Upper lobe of left lung (tissue), 6 donors: Measurements from ENCODE around the gene TMEM187. TPM values are rescaled to one million over a fixed set of nuclear protein-coding genes. Genes with fewer than 3 reads are reported as not detected.
"Not testable (repeated sequence)": the region's sequence is repeated elsewhere in the genome, so short reads cannot be mapped to it uniquely, and the experiment has no call there.

Experiments
- ATAC-seq, 2 donors: fragments of 200-7000 bp; cut with Tn5 transposase; one replicate each; pipeline ENCODE4 v1.9.1; 2022; ENCODE audit warnings: mild to moderate bottlenecking in 2 of 2, moderate library complexity in 2 of 2; ENCODE audit not compliant: low FRiP score in 2 of 2
- DNase-seq, 2 donors: peaks; one replicate each; pipeline ENCODE4 v3.0.0-alpha.2; 2019 to 2020
- H3K27ac ChIP-seq, 4 donors: fragments of 200-600 bp; sonication (generic); one replicate each; pipeline ENCODE4 v1.5.1; 2016 to 2019
- H3K27me3 ChIP-seq, 4 donors: fragments of 200-600 bp; sonication (generic); one replicate each; pipeline ENCODE4 v1.5.1; 2017 to 2019
- H3K36me3 ChIP-seq, 4 donors: fragments of 200-600 bp; sonication (generic); one replicate each; pipeline ENCODE4 v1.5.1; 2016 to 2019
- H3K4me1 ChIP-seq, 4 donors: fragments of 200-600 bp; sonication (generic); one replicate each; pipeline ENCODE4 v1.5.1; 2018 to 2019
- H3K4me3 ChIP-seq, 4 donors: fragments of 200-600 bp; sonication (generic); one replicate each; pipeline ENCODE4 v1.5.1; 2017 to 2019; ENCODE audit warnings: mild to moderate bottlenecking in 2 of 4, moderate library complexity in 1 of 4
- H3K9me3 ChIP-seq, 4 donors: fragments of 200-600 bp; sonication (generic); one replicate each; pipeline ENCODE4 v1.5.1; 2018 to 2019
- EP300 ChIP-seq, 4 donors: sonication (generic); formaldehyde crosslinking; IDR thresholded peaks; one replicate each; pipeline ENCODE4 v1.5.1; 2017; ENCODE audit warnings: antibody characterized with exemption in 4 of 4, control low read depth in 2 of 4
- POLR2A ChIP-seq, 4 donors: fragments of 450-650 bp; IDR thresholded peaks; one replicate each; pipeline ENCODE4 v1.5.1; 2016 to 2017; ENCODE audit warnings: antibody characterized with exemption in 4 of 4, mild to moderate bottlenecking in 2 of 4
- POLR2AphosphoS5 ChIP-seq, 2 donors: sonication (generic); formaldehyde crosslinking; IDR thresholded peaks; one replicate each; pipeline ENCODE4 v1.5.1; 2017; ENCODE audit warnings: antibody characterized with exemption in 2 of 2
- WGBS, 2 donors: methylation state at CpG; one replicate each; pipeline ENCODE4 v1.1.5; 2017 to 2018; 5-methylcytosine and 5-hydroxymethylcytosine counted together
- total RNA-seq, 6 donors: library from RNA; depleted of rRNA in 4 of 6; stranded (reverse); fragments of >200 nt in 4 of 6; gene quantifications; one replicate each; pipeline versions ENCODE4 v1.1.0 to v1.2.1, GENCODE V29; 2016 to 2021
- TF ChIP-seq, protein P1 (sequence below), 6 experiments: fragments of 450-650 bp in 4 of 6; fragments of 200-600 bp in 2 of 6; sonication (generic) in 2 of 6; IDR thresholded peaks; one replicate each; pipeline ENCODE4 v1.5.1; 2016 to 2019; ENCODE audit warnings: antibody characterized with exemption in 6 of 6
- donor health status: DM: no; HTN: no; CAD: no; lungs with moderate emphysema.
- donor health status: DM: no; HTN: yes; CAD: no; lungs with severe emphysema.

Gene TMEM187
- total RNA-seq, 6 donors from 2014 or later: 2.1 to 17.7 (median 5.0) TPM

DNA sequence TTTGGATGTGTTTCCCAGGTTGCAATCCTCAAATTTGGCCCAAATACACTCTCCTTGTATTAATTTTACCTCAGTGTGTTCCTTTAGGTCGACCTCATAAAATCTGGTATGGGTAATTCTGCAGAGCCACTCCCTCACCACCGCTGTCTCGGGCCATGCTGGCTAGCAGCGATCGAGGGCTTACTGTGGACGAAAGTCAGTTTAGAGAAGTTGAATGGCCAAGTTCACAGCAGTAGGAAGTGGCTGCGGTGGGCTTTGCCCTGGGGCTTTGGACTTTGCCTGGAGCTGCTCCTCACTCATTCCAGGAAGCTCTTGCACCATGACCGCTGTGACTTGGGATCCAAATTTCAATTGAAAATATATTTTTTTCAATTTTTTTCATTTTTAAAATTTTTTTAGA lies 19.6 kb downstream of the TMEM187 start:
- H3K36me3 ChIP-seq: no peaks in the 10 kb centered on the region
- DNase-seq (peak in 1 of 2 donors; percentile 28), ATAC-seq (no peak)
- no peaks in the 10 kb centered on the region for H3K27me3 ChIP-seq
- H3K4me3 ChIP-seq: no peak overlapping the region
- H3K9me3 ChIP-seq: peaks cover 0 to 5% (median 0%) of the 10 kb centered on the region in 4 donors
- H3K27ac ChIP-seq: no peak overlapping the region
- no peaks in the 10 kb centered on the region for H3K4me1 ChIP-seq
- 81 to 84% methylated on average over 8 of the region's 8 CpGs for WGBS, 2 donors
- TF ChIP-seq POLR2A (IDR thresholded peaks at IDR 0.05) (no peak), POLR2AphosphoS5 (IDR thresholded peaks at IDR 0.05) (no peak), EP300 (IDR thresholded peaks at IDR 0.05) (no peak)
- TF ChIP-seq, protein P1, sequence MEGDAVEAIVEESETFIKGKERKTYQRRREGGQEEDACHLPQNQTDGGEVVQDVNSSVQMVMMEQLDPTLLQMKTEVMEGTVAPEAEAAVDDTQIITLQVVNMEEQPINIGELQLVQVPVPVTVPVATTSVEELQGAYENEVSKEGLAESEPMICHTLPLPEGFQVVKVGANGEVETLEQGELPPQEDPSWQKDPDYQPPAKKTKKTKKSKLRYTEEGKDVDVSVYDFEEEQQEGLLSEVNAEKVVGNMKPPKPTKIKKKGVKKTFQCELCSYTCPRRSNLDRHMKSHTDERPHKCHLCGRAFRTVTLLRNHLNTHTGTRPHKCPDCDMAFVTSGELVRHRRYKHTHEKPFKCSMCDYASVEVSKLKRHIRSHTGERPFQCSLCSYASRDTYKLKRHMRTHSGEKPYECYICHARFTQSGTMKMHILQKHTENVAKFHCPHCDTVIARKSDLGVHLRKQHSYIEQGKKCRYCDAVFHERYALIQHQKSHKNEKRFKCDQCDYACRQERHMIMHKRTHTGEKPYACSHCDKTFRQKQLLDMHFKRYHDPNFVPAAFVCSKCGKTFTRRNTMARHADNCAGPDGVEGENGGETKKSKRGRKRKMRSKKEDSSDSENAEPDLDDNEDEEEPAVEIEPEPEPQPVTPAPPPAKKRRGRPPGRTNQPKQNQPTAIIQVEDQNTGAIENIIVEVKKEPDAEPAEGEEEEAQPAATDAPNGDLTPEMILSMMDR (IDR thresholded peaks at IDR 0.05): no peak

DNA sequence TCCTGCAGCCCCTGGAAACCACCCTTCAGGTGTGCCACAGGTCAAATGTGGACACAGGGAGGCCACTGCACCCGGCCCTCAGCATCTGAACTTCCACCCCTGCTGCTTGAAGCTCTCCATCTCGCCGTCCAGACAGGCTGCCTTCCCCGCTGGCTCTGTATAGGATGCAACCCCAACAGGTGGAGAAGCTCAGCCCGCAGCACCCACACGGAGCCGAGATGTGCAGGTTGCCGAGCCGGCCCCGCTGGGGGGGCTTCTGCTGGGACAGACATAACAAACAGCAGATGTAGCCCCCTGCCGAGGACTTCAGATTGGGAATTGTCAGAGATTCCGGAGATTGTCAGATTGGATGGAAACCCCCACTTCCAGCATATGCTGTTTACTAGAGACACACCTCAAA lies 20.5 kb downstream of the TMEM187 start:
- ATAC-seq (no peak), DNase-seq (no peak)
- Histone ChIP-seq H3K27me3 (no peaks in the 10 kb centered on the region), H3K4me1 (no peaks in the 10 kb centered on the region), H3K4me3 (no peak overlapping the region), H3K27ac (no peak overlapping the region), H3K9me3 (peaks cover 0 to 5% (median 0%) of the 10 kb centered on the region in 4 donors), H3K36me3 (no peaks in the 10 kb centered on the region)
- TF ChIP-seq, protein P1 (IDR thresholded peaks at IDR 0.05): no peak
- no peak for TF ChIP-seq EP300 (IDR thresholded peaks at IDR 0.05)
- no peak for TF ChIP-seq POLR2AphosphoS5 (IDR thresholded peaks at IDR 0.05)
- TF ChIP-seq POLR2A (IDR thresholded peaks at IDR 0.05): no peak
- 80 to 92% methylated on average over 1 to 10 of the region's 12 CpGs for WGBS, 2 donors

DNA sequence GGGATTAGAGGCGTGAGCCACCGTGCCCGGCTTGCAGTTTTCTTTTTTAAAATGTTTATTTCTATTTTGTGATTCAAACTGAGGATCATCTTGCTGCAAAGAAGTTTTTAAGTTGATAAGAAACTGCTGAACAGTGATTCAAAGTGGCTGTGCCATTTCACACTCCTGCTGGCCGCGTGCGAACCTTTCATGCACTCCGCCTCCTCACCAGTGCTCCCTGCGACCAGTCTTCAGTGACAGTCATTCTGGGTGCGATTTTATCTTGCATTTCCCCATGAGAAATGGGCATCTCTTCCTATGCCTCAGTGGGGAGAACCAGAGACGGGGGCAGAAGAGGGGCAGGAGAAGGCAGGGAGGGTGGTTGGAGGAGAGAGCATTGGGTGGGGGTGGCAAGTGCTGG lies 21.4 kb downstream of the TMEM187 start:
- Histone ChIP-seq H3K9me3 (peaks cover 0 to 5% (median 0%) of the 10 kb centered on the region in 4 donors), H3K36me3 (no peaks in the 10 kb centered on the region), H3K27me3 (no peaks in the 10 kb centered on the region), H3K27ac (no peak overlapping the region), H3K4me1 (no peaks in the 10 kb centered on the region), H3K4me3 (no peak overlapping the region)
- DNase-seq (no peak), ATAC-seq (no peak)
- TF ChIP-seq, protein P1 (IDR thresholded peaks at IDR 0.05): no peak
- no peak for TF ChIP-seq POLR2A (IDR thresholded peaks at IDR 0.05)
- TF ChIP-seq EP300 (IDR thresholded peaks at IDR 0.05): no peak
- TF ChIP-seq POLR2AphosphoS5 (IDR thresholded peaks at IDR 0.05): no peak
- 90% methylated on average over 9 to 10 of the region's 10 CpGs for WGBS, 2 donors

DNA sequence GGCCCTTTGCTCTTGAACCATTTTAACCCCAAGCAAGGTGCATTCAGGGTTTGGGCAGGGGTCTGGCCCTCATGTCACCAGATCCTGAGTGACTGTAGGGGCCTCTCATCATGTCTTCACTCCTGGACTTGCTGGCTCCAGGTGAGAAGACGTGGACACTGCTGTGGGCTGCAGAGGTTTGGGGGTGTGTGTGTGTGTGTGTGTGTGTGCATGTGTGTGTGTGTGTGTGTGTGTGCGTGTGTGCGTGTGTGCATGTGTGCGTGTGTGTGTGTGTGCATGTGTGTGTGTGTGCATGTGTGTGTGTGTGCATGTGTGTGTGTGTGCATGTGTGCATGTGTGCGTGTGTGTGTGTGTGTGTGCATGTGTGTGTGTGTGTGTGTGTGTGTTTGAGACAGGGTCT lies 21.8 kb downstream of the TMEM187 start:
- H3K9me3 ChIP-seq, ATAC-seq, H3K27me3 ChIP-seq, DNase-seq, H3K36me3 ChIP-seq, H3K27ac ChIP-seq, H3K4me3 ChIP-seq, H3K4me1 ChIP-seq: not testable (repeated sequence)
- WGBS, 2 donors: 53% methylated on average over 5 of the region's 5 CpGs; no CpG with 5 or more reads in 1 of the 2 donors

DNA sequence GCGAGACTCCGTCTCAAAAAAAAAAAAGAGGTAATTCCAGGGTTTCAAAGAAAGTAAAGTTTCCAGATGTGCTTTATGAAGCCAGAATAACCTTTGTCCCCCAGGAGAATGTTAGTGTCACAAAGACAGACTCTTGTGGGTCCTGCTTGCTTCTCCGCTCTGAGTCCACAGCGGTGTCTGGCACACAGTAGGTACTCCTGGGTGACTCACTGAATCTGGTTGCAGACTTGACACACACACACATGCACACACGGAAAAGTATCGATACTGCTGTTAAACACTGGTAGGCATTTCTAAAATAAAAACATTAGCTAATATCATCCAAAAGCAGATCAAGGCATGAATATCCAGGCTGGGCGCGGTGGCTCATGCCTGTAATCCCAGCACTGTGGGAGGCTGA lies 22.9 kb downstream of the TMEM187 start:
- DNase-seq (no peak), ATAC-seq (no peak)
- Histone ChIP-seq H3K4me1 (peaks cover 0 to 12% (median 0%) of the 10 kb centered on the region in 4 donors), H3K4me3 (no peak overlapping the region), H3K9me3 (peaks cover 0 to under 1% (median 0%) of the 10 kb centered on the region in 4 donors), H3K36me3 (no peaks in the 10 kb centered on the region), H3K27ac (no peak overlapping the region), H3K27me3 (no peaks in the 10 kb centered on the region)
- TF ChIP-seq POLR2A (IDR thresholded peaks at IDR 0.05): no peak
- no peak for TF ChIP-seq POLR2AphosphoS5 (IDR thresholded peaks at IDR 0.05)
- TF ChIP-seq EP300 (IDR thresholded peaks at IDR 0.05): no peak
- TF ChIP-seq, protein P1 (IDR thresholded peaks at IDR 0.05): no peak
- 95 to 100% methylated on average over 6 to 8 of the region's 8 CpGs for WGBS, 2 donors
